Sigmoid colon (tissue), 7 donors: ENCODE results near the gene EHD4. TPM values are rescaled to one million over a fixed set of nuclear protein-coding genes. Genes with fewer than 3 reads are reported as not detected.

ENCODE experiments used
- DNase-seq: peaks from one replicate; pipeline ENCODE4 v3.0.0-alpha.2; 2019
- H3K27ac ChIP-seq, 4 donors: fragments of 200-600 bp; sonication (generic); one replicate each; pipeline ENCODE4 v1.5.1; 2016 to 2019; ENCODE audit warnings: mild to moderate bottlenecking in 1 of 4
- H3K27me3 ChIP-seq, 3 donors: fragments of 200-600 bp; sonication (generic); one replicate each; pipeline ENCODE4 v1.5.1; 2019; ENCODE audit warnings: mild to moderate bottlenecking in 1 of 3
- H3K36me3 ChIP-seq, 4 donors: fragments of 200-600 bp; sonication (generic); one replicate each; pipeline ENCODE4 v1.5.1; 2016 to 2019
- H3K4me1 ChIP-seq, 4 donors: fragments of 200-600 bp; sonication (generic); one replicate each; pipeline ENCODE4 v1.5.1; 2017 to 2019
- H3K4me3 ChIP-seq, 4 donors: fragments of 200-600 bp; sonication (generic); one replicate each; pipeline ENCODE4 v1.5.1; 2017 to 2019; ENCODE audit warnings: mild to moderate bottlenecking in 2 of 4, moderate library complexity in 1 of 4
- H3K9me3 ChIP-seq, 4 donors: fragments of 200-600 bp in 3 of 4; sonication (generic) in 3 of 4; one replicate each; pipeline versions ENCODE4 v1.5.1 to v1.6.1; 2013 to 2019
- EP300 ChIP-seq, 4 donors: sonication (generic); formaldehyde crosslinking; IDR thresholded peaks; one replicate each; pipeline ENCODE4 v1.6.1; 2017; ENCODE audit warnings: antibody characterized with exemption in 4 of 4
- POLR2A ChIP-seq, 2 donors: fragments of 450-650 bp; IDR thresholded peaks; one replicate each; pipeline ENCODE4 v1.6.1; 2016; ENCODE audit warnings: antibody characterized with exemption in 2 of 2, mild to moderate bottlenecking in 2 of 2, moderate library complexity in 2 of 2
- POLR2AphosphoS5 ChIP-seq, 4 donors: sonication (generic); formaldehyde crosslinking; IDR thresholded peaks; one replicate each; pipeline ENCODE4 v1.6.1; 2017; ENCODE audit warnings: antibody characterized with exemption in 4 of 4
- WGBS, 2 donors: extraction: QIAGEN DNeasy Blood & Tissue Kit; methylation state at CpG; one replicate each; pipeline ENCODE4 v1.1.7; 2013; 5-methylcytosine and 5-hydroxymethylcytosine counted together
- intact Hi-C: fragments of 100-400 bp; cut with DNase I; formaldehyde crosslinking; loops from one replicate; pipeline ENCODE4 v1.15.1; 2023
- polyA plus RNA-seq, 3 donors: library from polyadenylated mRNA; stranded (reverse); fragments of 200-250 nt; gene quantifications; one replicate each; pipeline ENCODE4 v1.2.3, GENCODE V29; 2013
- total RNA-seq, 4 donors: library from RNA; depleted of rRNA; stranded (reverse); fragments of >200 nt; gene quantifications; one replicate each; pipeline ENCODE4 v1.1.0, GENCODE V29; 2016
- TF ChIP-seq, protein P1 (sequence below), 4 experiments: fragments of 450-650 bp in 3 of 4; fragments of 200-600 bp in 1 of 4; IDR thresholded peaks; one replicate each; pipeline ENCODE4 v1.5.1; 2016 to 2019; ENCODE audit warnings: antibody characterized with exemption in 4 of 4, mild to moderate bottlenecking in 3 of 4, moderate library complexity in 2 of 4
- donor health status: healthy with polysubstance abuse.
- donor health status: Bipolar disorder and iron deficiency.
- donor health status: healthy.

Gene EHD4
- total and polyA plus RNA-seq, 7 donors = 8.9 to 37.0 (median 13.0) TPM

- Histone ChIP-seq H3K27me3 (no peaks in the 10 kb centered on the region), H3K4me3 (no peak overlapping the region), H3K4me1 (peaks cover 0 to 30% (median 14%) of the 10 kb centered on the region in 4 donors), H3K9me3 (no peaks in the 10 kb centered on the region), H3K27ac (no peak overlapping the region), H3K36me3 (peaks cover 0 to 14% (median 0%) of the 10 kb centered on the region in 4 donors)
- no peak for DNase-seq
- intact Hi-C loops = no loop called here
- TF ChIP-seq POLR2A (IDR thresholded peaks at IDR 0.05) (no peak), EP300 (IDR thresholded peaks at IDR 0.05) (no peak)
- TF ChIP-seq, protein P1, sequence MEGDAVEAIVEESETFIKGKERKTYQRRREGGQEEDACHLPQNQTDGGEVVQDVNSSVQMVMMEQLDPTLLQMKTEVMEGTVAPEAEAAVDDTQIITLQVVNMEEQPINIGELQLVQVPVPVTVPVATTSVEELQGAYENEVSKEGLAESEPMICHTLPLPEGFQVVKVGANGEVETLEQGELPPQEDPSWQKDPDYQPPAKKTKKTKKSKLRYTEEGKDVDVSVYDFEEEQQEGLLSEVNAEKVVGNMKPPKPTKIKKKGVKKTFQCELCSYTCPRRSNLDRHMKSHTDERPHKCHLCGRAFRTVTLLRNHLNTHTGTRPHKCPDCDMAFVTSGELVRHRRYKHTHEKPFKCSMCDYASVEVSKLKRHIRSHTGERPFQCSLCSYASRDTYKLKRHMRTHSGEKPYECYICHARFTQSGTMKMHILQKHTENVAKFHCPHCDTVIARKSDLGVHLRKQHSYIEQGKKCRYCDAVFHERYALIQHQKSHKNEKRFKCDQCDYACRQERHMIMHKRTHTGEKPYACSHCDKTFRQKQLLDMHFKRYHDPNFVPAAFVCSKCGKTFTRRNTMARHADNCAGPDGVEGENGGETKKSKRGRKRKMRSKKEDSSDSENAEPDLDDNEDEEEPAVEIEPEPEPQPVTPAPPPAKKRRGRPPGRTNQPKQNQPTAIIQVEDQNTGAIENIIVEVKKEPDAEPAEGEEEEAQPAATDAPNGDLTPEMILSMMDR (IDR thresholded peaks at IDR 0.05) = no peak
- WGBS, 2 donors = 79 to 89% methylated on average over 5 of the region's 5 CpGs
Measured at GRCh38 chr15:41914411-41914810, 57.9 kb downstream of the EHD4 start.

DNA sequence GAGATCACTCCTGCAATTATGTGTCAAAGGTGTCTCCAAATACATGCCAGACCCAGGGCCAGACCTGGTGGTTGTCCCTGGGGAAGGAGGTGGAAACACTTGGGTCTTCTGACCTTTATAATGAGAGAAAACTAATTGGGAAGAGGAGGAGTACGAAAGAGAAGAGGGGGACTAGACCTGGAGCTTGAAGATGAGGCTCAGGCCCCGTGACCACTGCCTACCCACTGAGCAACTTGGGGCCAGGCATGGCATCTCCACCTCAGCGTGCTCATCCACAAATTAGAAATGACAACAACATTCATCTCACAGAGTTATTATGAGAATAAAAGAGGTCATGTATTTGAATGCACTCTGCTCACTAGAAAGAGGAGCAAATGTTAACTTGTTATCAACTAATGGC lies 59.1 kb downstream of the EHD4 start:
- WGBS, 2 donors = 76 to 93% methylated on average over 3 of the region's 3 CpGs
- Histone ChIP-seq H3K27me3 (no peaks in the 10 kb centered on the region), H3K9me3 (no peaks in the 10 kb centered on the region), H3K36me3 (peaks cover 0 to 18% (median 5%) of the 10 kb centered on the region in 4 donors), H3K4me1 (peaks cover 0 to 21% (median 12%) of the 10 kb centered on the region in 4 donors), H3K4me3 (no peak overlapping the region), H3K27ac (no peak overlapping the region)
- DNase-seq = no peak
- intact Hi-C loops = no loop called here
- TF ChIP-seq POLR2A (IDR thresholded peaks at IDR 0.05) = no peak
- TF ChIP-seq, protein P1 (IDR thresholded peaks at IDR 0.05) = no peak
- no peak for TF ChIP-seq EP300 (IDR thresholded peaks at IDR 0.05)

GRCh38 chr15:41911691-41912345 lies 60.5 kb downstream of the EHD4 start:
- Histone ChIP-seq H3K27ac (no peak overlapping the region), H3K4me1 (peaks cover 0 to 9% (median 3%) of the 10 kb centered on the region in 4 donors), H3K4me3 (no peak overlapping the region), H3K27me3 (no peaks in the 10 kb centered on the region), H3K36me3 (peaks cover 0 to 20% (median 5%) of the 10 kb centered on the region in 4 donors), H3K9me3 (no peaks in the 10 kb centered on the region)
- 89 to 93% methylated on average over 14 of the region's 14 CpGs for WGBS, 2 donors
- TF ChIP-seq POLR2A (IDR thresholded peaks at IDR 0.05) (no peak), EP300 (IDR thresholded peaks at IDR 0.05) (no peak), POLR2AphosphoS5 (IDR thresholded peaks at IDR 0.05) (no peak)
- TF ChIP-seq, protein P1 (IDR thresholded peaks at IDR 0.05) = no peak
- DNase-seq = no peak
- intact Hi-C loops = no loop called here

DNA sequence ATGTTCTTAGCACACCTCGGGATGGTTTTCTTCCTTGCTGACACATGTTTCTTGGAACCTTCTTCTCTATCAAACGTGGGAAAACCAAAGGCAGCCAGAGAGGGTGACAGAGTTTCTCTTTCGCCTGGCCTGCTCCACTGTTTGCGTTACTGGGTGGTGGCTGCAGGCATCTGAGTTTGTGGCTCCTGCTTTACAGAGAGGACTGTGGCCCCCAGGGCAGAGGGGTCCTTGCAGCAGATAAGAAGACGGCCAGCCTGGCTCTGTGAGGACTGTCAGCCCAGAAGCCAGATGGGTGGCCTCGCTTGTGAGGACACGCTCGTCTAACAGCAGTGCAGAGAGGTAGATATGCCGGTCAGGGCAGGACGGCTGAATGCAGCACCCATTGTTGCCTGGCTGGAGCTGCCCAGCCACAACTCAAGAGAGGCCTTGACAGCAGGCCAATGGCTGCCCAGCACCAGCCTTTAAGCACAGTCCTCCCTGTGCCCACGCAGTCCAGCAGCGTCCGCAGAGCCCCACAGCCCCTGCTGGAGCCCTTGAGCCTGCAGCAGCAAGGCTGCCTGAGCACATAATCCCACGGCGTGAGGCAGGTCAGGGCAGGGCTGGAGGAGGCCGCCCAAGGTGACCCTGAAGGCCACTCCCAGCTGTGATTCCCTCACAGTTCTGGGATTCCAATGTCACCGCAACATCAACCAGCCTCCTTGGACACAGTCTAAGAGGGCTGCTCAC lies 63.5 kb downstream of the EHD4 start:
- WGBS, 2 donors = 82% methylated on average over 17 of the region's 17 CpGs
- DNase-seq = no peak
- intact Hi-C loops = no loop called here
- peaks cover 0 to 10% (median 2%) of the 10 kb centered on the region in 4 donors for H3K4me1 ChIP-seq
- H3K27me3 ChIP-seq = no peaks in the 10 kb centered on the region
- TF ChIP-seq POLR2AphosphoS5 (IDR thresholded peaks at IDR 0.05) (no peak), POLR2A (IDR thresholded peaks at IDR 0.05) (no peak), EP300 (IDR thresholded peaks at IDR 0.05) (no peak)
- TF ChIP-seq, protein P1 (IDR thresholded peaks at IDR 0.05) = no peak
- H3K36me3 ChIP-seq = peaks cover 0 to 20% (median 5%) of the 10 kb centered on the region in 4 donors
- no peak overlapping the region for H3K4me3 ChIP-seq
- H3K9me3 ChIP-seq = no peaks in the 10 kb centered on the region
- no peak overlapping the region for H3K27ac ChIP-seq
